Upper lobe of right lung (tissue), 1 donor: ENCODE results near the gene CCNI. TPM values are rescaled to one million over a fixed set of nuclear protein-coding genes. Genes with fewer than 3 reads are reported as not detected.
"Not testable (repeated sequence)": the region's sequence is repeated elsewhere in the genome, so short reads cannot be mapped to it uniquely, and the experiment has no call there.

Source experiments
- ATAC-seq: fragments of 200-7000 bp; cut with Tn5 transposase; one replicate; pipeline ENCODE4 v1.9.1; 2020; ENCODE audit warnings: mild to moderate bottlenecking, moderate library complexity
- DNase-seq: peaks from one replicate; pipeline ENCODE4 v3.0.0-alpha.2; 2020
- H3K27ac ChIP-seq: fragments of 200-600 bp; one replicate; pipeline ENCODE4 v1.8.0; 2022
- H3K27me3 ChIP-seq: fragments of 200-600 bp; one replicate; pipeline ENCODE4 v1.8.0; 2022; ENCODE audit warnings: mild to moderate bottlenecking
- H3K36me3 ChIP-seq: fragments of 200-600 bp; one replicate; pipeline ENCODE4 v1.8.0; 2022
- H3K4me1 ChIP-seq: fragments of 200-600 bp; one replicate; pipeline ENCODE4 v1.8.0; 2022
- H3K4me3 ChIP-seq: fragments of 200-600 bp; one replicate; pipeline ENCODE4 v1.8.0; 2022; ENCODE audit warnings: mild to moderate bottlenecking
- H3K9me3 ChIP-seq: fragments of 200-600 bp; one replicate; pipeline ENCODE4 v1.8.0; 2022
- CTCF ChIP-seq: fragments of 200-600 bp; IDR thresholded peaks from one replicate; pipeline ENCODE4 v1.8.0; 2022; ENCODE audit warnings: antibody characterized with exemption
- intact Hi-C: fragments of 100-400 bp; cut with DNase I; formaldehyde crosslinking; loops from one replicate; pipeline ENCODE4 v1.11.0; 2022
- total RNA-seq: library from RNA; stranded (reverse); fragmentation: NEBNext Ultra II Directional; extraction: Animal tissue kit (Norgen Biotek cat#: 25700); gene quantifications from one replicate; pipeline ENCODE4 v1.2.1, GENCODE V29; 2021
- donor health status: DM: no; HTN: yes; CAD: no; lungs with severe emphysema.

The CCNI gene
- total RNA-seq, 1 donor from 2014 or later: 319 TPM

DNA sequence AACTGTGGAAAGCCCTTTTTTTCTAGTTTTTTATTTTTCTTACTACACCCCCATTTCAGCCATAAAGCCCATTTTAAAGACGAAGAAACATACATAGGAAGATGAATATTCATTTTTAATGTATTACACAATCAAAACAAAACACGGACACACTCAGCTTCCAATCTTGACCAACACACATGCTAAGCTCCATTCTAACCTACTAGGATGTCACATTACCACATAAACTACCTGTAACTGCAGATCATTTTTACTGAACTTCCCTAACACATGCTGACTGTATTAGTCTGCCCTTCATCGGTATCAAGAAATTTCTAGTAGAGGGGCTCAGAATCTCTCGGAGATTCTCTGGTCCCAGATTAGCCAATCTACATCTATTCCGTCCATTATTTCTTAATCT, 1.8 kb downstream of the CCNI start:
- no peaks in the 10 kb centered on the region for H3K36me3 ChIP-seq
- peak overlapping the region; percentile 99 for H3K27ac ChIP-seq
- DNase-seq (no peak), ATAC-seq (no peak)
- H3K4me3 ChIP-seq: peak overlapping the region; percentile 79
- peaks cover 28% of the 10 kb centered on the region for H3K4me1 ChIP-seq
- no peaks in the 10 kb centered on the region for H3K9me3 ChIP-seq
- no peak for TF ChIP-seq CTCF
- no peaks in the 10 kb centered on the region for H3K27me3 ChIP-seq
- intact Hi-C loops: no loop called here

- H3K36me3 ChIP-seq: no peaks in the 10 kb centered on the region
- intact Hi-C loops: no loop called here
- no peak for TF ChIP-seq CTCF
- H3K4me1 ChIP-seq: peaks cover 28% of the 10 kb centered on the region
- no peaks in the 10 kb centered on the region for H3K27me3 ChIP-seq
- peak overlapping the region; percentile 99 for H3K27ac ChIP-seq
- no peak for DNase-seq
- H3K4me3 ChIP-seq: peak overlapping the region; percentile 79
- ATAC-seq: no peak
- no peaks in the 10 kb centered on the region for H3K9me3 ChIP-seq
Observed at GRCh38 chr4:77073106-77073809, 2.5 kb downstream of the CCNI start.

- no peaks in the 10 kb centered on the region for H3K27me3 ChIP-seq
- H3K36me3 ChIP-seq: peaks cover 2% of the 10 kb centered on the region
- DNase-seq: no peak
- TF ChIP-seq CTCF: no peak
- intact Hi-C loops: no loop called here
- H3K4me1 ChIP-seq: peaks cover 28% of the 10 kb centered on the region
- no peaks in the 10 kb centered on the region for H3K9me3 ChIP-seq
- no peak overlapping the region for H3K4me3 ChIP-seq
- no peak overlapping the region for H3K27ac ChIP-seq
- no peak for ATAC-seq
Observed at GRCh38 chr4:77072195-77072753, 3.5 kb downstream of the CCNI start.

GRCh38 chr4:77069514-77069913, 6.3 kb downstream of the CCNI start:
- DNase-seq, H3K4me3 ChIP-seq, intact Hi-C loops, H3K9me3 ChIP-seq, ATAC-seq, H3K27me3 ChIP-seq, H3K27ac ChIP-seq: not testable (repeated sequence)
- H3K36me3 ChIP-seq: peaks cover 21% of the 10 kb centered on the region
- H3K4me1 ChIP-seq: peaks cover 28% of the 10 kb centered on the region

- Histone ChIP-seq H3K4me3 (no peak overlapping the region), H3K4me1 (no peaks in the 10 kb centered on the region), H3K27ac (no peak overlapping the region), H3K9me3 (no peaks in the 10 kb centered on the region), H3K27me3 (no peaks in the 10 kb centered on the region), H3K36me3 (peaks cover 59% of the 10 kb centered on the region)
- intact Hi-C loops: no loop called here
- TF ChIP-seq CTCF: no peak
- ATAC-seq (no peak), DNase-seq (no peak)
Observed at GRCh38 chr4:77065382-77065781, 10.4 kb downstream of the CCNI start.

GRCh38 chr4:77062856-77063255, 12.9 kb downstream of the CCNI start:
- Histone ChIP-seq H3K36me3 (peaks cover 78% of the 10 kb centered on the region), H3K4me3 (no peak overlapping the region), H3K4me1 (no peaks in the 10 kb centered on the region), H3K9me3 (no peaks in the 10 kb centered on the region), H3K27ac (no peak overlapping the region), H3K27me3 (no peaks in the 10 kb centered on the region)
- no peak for TF ChIP-seq CTCF
- intact Hi-C loops: no loop called here
- ATAC-seq (no peak), DNase-seq (no peak)
